Astrocyte (in vitro differentiated cells and primary cell): Measurements from ENCODE around the gene FIGN. TPM values are rescaled to one million over a fixed set of nuclear protein-coding genes. Genes with fewer than 3 reads are reported as not detected.

Experiments used
- DNase-seq: peaks from one replicate; pipeline ENCODE4 v3.0.0-alpha.2; 2010; ENCODE audit warnings: low read depth
- FAIRE-seq: peaks from 2 replicates; lab custom pipeline; 2011; peaks lifted over from hg19 to GRCh38; lab: Jason Lieb, UNC
- H2AFZ ChIP-seq: 2 replicates; pipeline ENCODE4 v1.6.0; 2012; ENCODE audit warnings: low read depth, low read length, inconsistent platforms
- H3K27ac ChIP-seq: 2 replicates; pipeline ENCODE4 v1.5.1; 2011; ENCODE audit warnings: low read depth, low read length, inconsistent platforms
- H3K27me3 ChIP-seq: 2 replicates; pipeline ENCODE4 v1.6.0; 2011; ENCODE audit warnings: low read length, inconsistent platforms; ENCODE audit not compliant: insufficient read depth
- H3K36me3 ChIP-seq: 2 replicates; pipeline ENCODE4 v1.5.1; 2011; ENCODE audit warnings: low read length, inconsistent platforms; ENCODE audit not compliant: insufficient read depth
- H3K4me1 ChIP-seq: 2 replicates; pipeline ENCODE4 v1.5.1; 2011; ENCODE audit warnings: low read length, inconsistent platforms; ENCODE audit not compliant: insufficient read depth
- H3K4me2 ChIP-seq: 2 replicates; pipeline ENCODE4 v1.6.0; 2012; ENCODE audit warnings: low read length, inconsistent platforms
- H3K4me3 ChIP-seq: 2 replicates; pipeline ENCODE4 v1.5.1; 2011; ENCODE audit warnings: low read depth, mild to moderate bottlenecking, low read length, inconsistent platforms; ENCODE audit not compliant: insufficient read depth
- H3K79me2 ChIP-seq: 2 replicates; pipeline ENCODE4 v1.6.0; 2012; ENCODE audit warnings: mild to moderate bottlenecking, low read length, inconsistent platforms; ENCODE audit not compliant: insufficient read depth
- H3K9ac ChIP-seq: 2 replicates; pipeline ENCODE4 v1.6.0; 2012; ENCODE audit warnings: mild to moderate bottlenecking, low read length, inconsistent platforms
- H3K9me3 ChIP-seq: 2 replicates; pipeline ENCODE4 v1.5.1; 2012; ENCODE audit warnings: low read depth, mild to moderate bottlenecking, low read length, inconsistent platforms; ENCODE audit not compliant: insufficient read depth
- H4K20me1 ChIP-seq: 2 replicates; pipeline ENCODE4 v1.6.0; 2012; ENCODE audit warnings: low read length, inconsistent platforms; ENCODE audit not compliant: insufficient read depth
- H3K27ac Mint-ChIP-seq: one replicate; pipeline ENCODE4 v1.8.0; 2021; ENCODE audit warnings: mild to moderate bottlenecking, mixed read lengths; ENCODE audit not compliant: unreplicated experiment
- H3K27me3 Mint-ChIP-seq: one replicate; pipeline ENCODE4 v1.8.0; 2021; ENCODE audit warnings: low read depth, mixed read lengths; ENCODE audit not compliant: unreplicated experiment
- H3K36me3 Mint-ChIP-seq: one replicate; pipeline ENCODE4 v1.8.0; 2021; ENCODE audit warnings: low read depth, mixed read lengths; ENCODE audit not compliant: unreplicated experiment
- H3K4me1 Mint-ChIP-seq: one replicate; pipeline ENCODE4 v1.8.0; 2021; ENCODE audit warnings: low read depth, mixed read lengths; ENCODE audit not compliant: unreplicated experiment
- H3K4me3 Mint-ChIP-seq: one replicate; pipeline ENCODE4 v1.8.0; 2021; ENCODE audit warnings: mild to moderate bottlenecking, moderate library complexity, mixed read lengths; ENCODE audit not compliant: unreplicated experiment
- H3K9me3 Mint-ChIP-seq: one replicate; pipeline ENCODE4 v1.8.0; 2021; ENCODE audit warnings: mild to moderate bottlenecking, mixed read lengths; ENCODE audit not compliant: unreplicated experiment
- EZH2 ChIP-seq: IDR thresholded peaks from 2 replicates; pipeline ENCODE4 v1.6.1; 2012; ENCODE audit warnings: mild to moderate bottlenecking, low read length, inconsistent platforms; ENCODE audit not compliant: insufficient read depth
- total RNA-seq: library from RNA; stranded (reverse); gene quantifications from 2 replicates; pipeline ENCODE4 v1.2.1, GENCODE V29; 2021
- TF ChIP-seq, protein P1 (sequence below): IDR thresholded peaks from 2 replicates; pipeline ENCODE4 v1.5.1; 2011; ENCODE audit warnings: low read depth, mild to moderate bottlenecking, inconsistent platforms, low read length, moderate library complexity; ENCODE audit not compliant: insufficient read depth

Gene FIGN
- total RNA-seq, 1 donor from 2014 or later = 30.3 TPM

DNA sequence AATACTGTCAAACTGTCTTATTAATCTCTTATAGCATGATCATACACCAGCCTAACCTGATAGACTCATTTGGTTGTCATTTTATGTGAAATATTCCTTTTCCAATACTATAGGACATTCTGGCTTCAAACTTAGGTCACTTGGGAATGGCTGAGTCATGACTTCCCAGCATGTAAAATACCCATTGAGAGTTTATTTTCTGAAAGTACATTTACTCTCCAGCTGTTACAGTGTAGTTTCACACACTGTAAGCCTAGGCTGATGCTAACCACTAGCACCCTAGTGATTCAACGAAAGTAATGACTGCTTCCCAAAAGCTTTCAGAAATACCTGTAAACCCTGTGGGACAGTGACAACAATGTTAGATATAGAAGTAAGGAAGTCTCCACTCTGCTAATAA is 93.8 kb downstream of the FIGN start:
- Histone ChIP-seq H4K20me1 (no peaks in the 10 kb centered on the region), H3K9me3 (no peaks in the 10 kb centered on the region), H3K27me3 (no peaks in the 10 kb centered on the region), H3K27ac (no peak overlapping the region), H3K4me2 (no peak overlapping the region), H3K79me2 (peaks cover 3% of the 10 kb centered on the region), H3K9ac (no peak overlapping the region), H3K4me1 (no peaks in the 10 kb centered on the region), H2AFZ (no peak overlapping the region), H3K36me3 (no peaks in the 10 kb centered on the region), H3K4me3 (no peak overlapping the region)
- Mint-ChIP-seq H3K27ac (no peak overlapping the region), H3K27me3 (no peaks in the 10 kb centered on the region), H3K36me3 (no peaks in the 10 kb centered on the region), H3K4me3 (no peak overlapping the region), H3K9me3 (no peaks in the 10 kb centered on the region), H3K4me1 (peaks cover 9% of the 10 kb centered on the region)
- TF ChIP-seq, protein P1, sequence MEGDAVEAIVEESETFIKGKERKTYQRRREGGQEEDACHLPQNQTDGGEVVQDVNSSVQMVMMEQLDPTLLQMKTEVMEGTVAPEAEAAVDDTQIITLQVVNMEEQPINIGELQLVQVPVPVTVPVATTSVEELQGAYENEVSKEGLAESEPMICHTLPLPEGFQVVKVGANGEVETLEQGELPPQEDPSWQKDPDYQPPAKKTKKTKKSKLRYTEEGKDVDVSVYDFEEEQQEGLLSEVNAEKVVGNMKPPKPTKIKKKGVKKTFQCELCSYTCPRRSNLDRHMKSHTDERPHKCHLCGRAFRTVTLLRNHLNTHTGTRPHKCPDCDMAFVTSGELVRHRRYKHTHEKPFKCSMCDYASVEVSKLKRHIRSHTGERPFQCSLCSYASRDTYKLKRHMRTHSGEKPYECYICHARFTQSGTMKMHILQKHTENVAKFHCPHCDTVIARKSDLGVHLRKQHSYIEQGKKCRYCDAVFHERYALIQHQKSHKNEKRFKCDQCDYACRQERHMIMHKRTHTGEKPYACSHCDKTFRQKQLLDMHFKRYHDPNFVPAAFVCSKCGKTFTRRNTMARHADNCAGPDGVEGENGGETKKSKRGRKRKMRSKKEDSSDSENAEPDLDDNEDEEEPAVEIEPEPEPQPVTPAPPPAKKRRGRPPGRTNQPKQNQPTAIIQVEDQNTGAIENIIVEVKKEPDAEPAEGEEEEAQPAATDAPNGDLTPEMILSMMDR = no peak
- TF ChIP-seq EZH2 = no peak
- FAIRE-seq (no peak), DNase-seq (peak; percentile 34)

DNA sequence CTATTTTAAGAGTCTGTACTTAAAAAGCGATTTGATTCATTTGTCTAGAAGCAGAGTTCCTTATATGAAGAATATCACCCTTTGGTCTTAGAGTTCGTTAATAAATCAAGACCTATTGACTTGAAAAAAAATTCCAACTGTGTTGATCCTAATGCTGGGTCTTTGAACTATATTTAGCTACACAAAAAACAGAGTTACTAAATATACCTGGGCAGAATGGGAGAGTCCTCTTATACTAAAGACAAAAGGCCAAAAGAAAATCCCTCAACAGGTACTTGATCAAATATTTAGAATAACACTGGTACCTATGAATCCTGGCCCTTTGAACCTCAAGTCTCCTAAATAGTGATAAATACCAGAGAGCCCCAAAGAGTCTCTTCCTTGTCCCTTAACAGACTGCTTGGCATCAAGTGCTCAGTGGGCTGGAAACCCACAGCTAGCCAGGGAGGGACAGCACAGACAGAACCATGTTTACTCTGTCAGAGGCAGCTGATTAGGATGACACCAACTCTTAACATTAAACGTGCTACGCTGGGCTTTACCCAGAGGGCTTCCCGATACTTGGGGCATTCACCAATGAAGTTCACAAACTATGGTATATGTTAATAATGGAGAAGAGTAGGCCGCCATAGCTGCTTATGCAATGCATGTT is 95.1 kb downstream of the FIGN start:
- Mint-ChIP-seq H3K36me3 (no peaks in the 10 kb centered on the region), H3K4me3 (no peak overlapping the region), H3K9me3 (no peaks in the 10 kb centered on the region), H3K4me1 (peaks cover 8% of the 10 kb centered on the region), H3K27ac (no peak overlapping the region), H3K27me3 (no peaks in the 10 kb centered on the region)
- DNase-seq (no peak), FAIRE-seq (no peak)
- H3K4me2 ChIP-seq = no peak overlapping the region
- H3K79me2 ChIP-seq = peaks cover 3% of the 10 kb centered on the region
- TF ChIP-seq, protein P1 = no peak
- no peak for TF ChIP-seq EZH2
- no peak overlapping the region for H2AFZ ChIP-seq
- H3K27ac ChIP-seq = no peak overlapping the region
- H3K36me3 ChIP-seq = no peaks in the 10 kb centered on the region
- no peak overlapping the region for H3K9ac ChIP-seq
- H4K20me1 ChIP-seq = no peaks in the 10 kb centered on the region
- H3K4me3 ChIP-seq = no peak overlapping the region
- H3K4me1 ChIP-seq = no peaks in the 10 kb centered on the region
- H3K9me3 ChIP-seq = no peaks in the 10 kb centered on the region
- H3K27me3 ChIP-seq = no peaks in the 10 kb centered on the region

DNA sequence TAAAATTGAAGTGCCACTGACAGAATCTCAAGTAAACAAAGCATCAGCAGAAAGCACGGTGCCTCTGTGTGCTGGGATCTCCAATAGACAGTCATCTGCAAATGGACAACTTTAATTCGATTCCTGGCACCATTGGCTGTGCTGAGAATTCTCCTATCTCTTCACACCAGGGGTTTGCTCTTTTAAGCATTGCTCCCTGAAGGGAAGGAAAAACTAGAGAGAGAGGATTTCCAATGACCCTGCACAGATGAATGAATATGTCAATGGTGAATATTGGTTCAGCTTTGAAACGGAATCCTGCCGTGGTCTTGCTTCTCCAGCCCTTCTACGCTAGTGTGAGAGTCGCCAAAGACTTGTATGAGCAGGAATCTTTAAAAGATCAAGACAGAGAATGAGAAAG is 97.9 kb downstream of the FIGN start:
- no peak for FAIRE-seq
- H3K9me3 ChIP-seq = no peaks in the 10 kb centered on the region
- no peaks in the 10 kb centered on the region for H4K20me1 ChIP-seq
- H3K27me3 ChIP-seq = no peaks in the 10 kb centered on the region
- H3K36me3 Mint-ChIP-seq = no peaks in the 10 kb centered on the region
- H3K27ac Mint-ChIP-seq = no peak overlapping the region
- no peaks in the 10 kb centered on the region for H3K27me3 Mint-ChIP-seq
- peaks cover 8% of the 10 kb centered on the region for H3K4me1 Mint-ChIP-seq
- no peak for DNase-seq
- H3K79me2 ChIP-seq = no peaks in the 10 kb centered on the region
- no peaks in the 10 kb centered on the region for H3K4me1 ChIP-seq
- H3K4me3 ChIP-seq = no peak overlapping the region
- no peak overlapping the region for H3K4me2 ChIP-seq
- no peaks in the 10 kb centered on the region for H3K36me3 ChIP-seq
- H2AFZ ChIP-seq = no peak overlapping the region
- no peak overlapping the region for H3K4me3 Mint-ChIP-seq
- H3K9ac ChIP-seq = no peak overlapping the region
- H3K27ac ChIP-seq = no peak overlapping the region
- H3K9me3 Mint-ChIP-seq = no peaks in the 10 kb centered on the region
- TF ChIP-seq, protein P1 = no peak
- no peak for TF ChIP-seq EZH2
